Parathyroid adenoma (tissue), 2 donors: ENCODE results near the gene THSD4.

ENCODE experiments used
- H2AFZ ChIP-seq: fragments of 300-600 bp; sonication (generic); one replicate; pipeline ENCODE4 v1.7.0; 2017; ENCODE audit warnings: antibody characterized with exemption, mild to moderate bottlenecking
- H3K27ac ChIP-seq: fragments of 300-600 bp; sonication (generic); one replicate; pipeline ENCODE4 v1.7.0; 2017
- H3K27me3 ChIP-seq: fragments of 300-600 bp; sonication (generic); one replicate; pipeline ENCODE4 v1.7.0; 2017; ENCODE audit warnings: low read length; ENCODE audit not compliant: control insufficient read depth, insufficient read depth
- H3K36me3 ChIP-seq: fragments of 300-600 bp; sonication (generic); one replicate; pipeline ENCODE4 v1.7.0; 2017; ENCODE audit warnings: low read length; ENCODE audit not compliant: control insufficient read depth, insufficient read depth
- H3K4me1 ChIP-seq: fragments of 300-600 bp; sonication (generic); one replicate; pipeline ENCODE4 v1.7.0; 2017; ENCODE audit warnings: control low read depth
- H3K4me2 ChIP-seq: fragments of 300-600 bp; sonication (generic); one replicate; pipeline ENCODE4 v1.7.0; 2017; ENCODE audit warnings: low read length
- H3K4me3 ChIP-seq: fragments of 300-600 bp; sonication (generic); one replicate; pipeline ENCODE4 v1.7.0; 2017; ENCODE audit warnings: low read depth, low read length
- H3K79me2 ChIP-seq: fragments of 300-600 bp; sonication (generic); one replicate; pipeline ENCODE4 v1.7.0; 2017; ENCODE audit warnings: control low read depth
- H3K9ac ChIP-seq: fragments of 300-600 bp; sonication (generic); one replicate; pipeline ENCODE4 v1.7.0; 2017; ENCODE audit warnings: mild to moderate bottlenecking
- H3K9me3 ChIP-seq: fragments of 300-600 bp; sonication (generic); one replicate; pipeline ENCODE4 v1.7.0; 2017; ENCODE audit warnings: low read length; ENCODE audit not compliant: control insufficient read depth
- TF ChIP-seq, protein P1 (sequence below): fragments of 300-600 bp; sonication (generic); IDR thresholded peaks from one replicate; pipeline ENCODE4 v1.7.0; 2017; ENCODE audit warnings: antibody characterized with exemption, mild to moderate bottlenecking
- donor health status: primary hyperparathyroidism.

The THSD4 gene

DNA sequence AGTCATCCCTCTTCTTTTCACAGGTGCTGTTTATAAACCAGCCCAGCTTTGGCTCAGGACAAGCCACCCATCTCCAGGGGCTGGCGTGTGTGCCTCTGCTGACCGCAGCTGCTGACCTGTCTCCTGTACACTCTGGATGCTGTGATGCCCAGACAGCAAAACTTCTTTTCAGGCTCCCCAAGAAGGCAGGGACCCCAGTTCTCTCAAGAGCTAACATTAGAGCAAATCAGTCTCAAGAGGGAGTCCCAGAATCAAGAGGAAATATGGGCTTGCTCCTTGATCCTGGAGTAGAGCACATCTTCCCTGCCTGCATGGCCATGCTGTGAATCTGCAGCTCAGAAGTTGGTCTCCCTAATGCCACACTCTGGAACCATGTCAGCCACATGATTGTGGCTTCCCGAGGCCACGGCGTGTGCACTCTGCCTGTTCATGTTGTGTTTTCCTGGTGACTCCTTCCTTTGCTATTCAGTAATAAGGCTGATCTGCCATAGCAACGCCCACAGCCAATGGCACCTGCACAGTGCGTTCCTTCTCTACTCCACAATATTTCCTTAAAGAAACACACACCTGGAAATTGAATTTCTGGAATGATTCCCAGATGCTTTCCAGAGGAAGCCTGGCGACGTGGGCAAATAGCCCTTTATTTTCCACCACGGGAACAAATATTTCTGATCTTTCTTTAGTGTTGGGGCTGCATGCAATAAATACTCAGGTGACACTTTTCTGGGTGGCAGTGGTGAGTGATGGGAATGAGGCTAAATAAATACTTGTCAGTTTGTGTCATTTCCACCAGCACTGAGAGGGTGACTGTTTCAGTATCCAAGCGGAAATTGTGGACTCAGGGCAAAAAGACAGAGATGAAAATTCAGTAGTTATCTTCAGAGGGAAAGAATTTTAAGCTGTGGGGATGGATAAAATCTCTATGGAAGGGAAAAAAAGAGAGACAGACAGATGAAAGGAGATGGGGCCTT, 21.9 kb upstream of the THSD4 start:
- TF ChIP-seq, protein P1, sequence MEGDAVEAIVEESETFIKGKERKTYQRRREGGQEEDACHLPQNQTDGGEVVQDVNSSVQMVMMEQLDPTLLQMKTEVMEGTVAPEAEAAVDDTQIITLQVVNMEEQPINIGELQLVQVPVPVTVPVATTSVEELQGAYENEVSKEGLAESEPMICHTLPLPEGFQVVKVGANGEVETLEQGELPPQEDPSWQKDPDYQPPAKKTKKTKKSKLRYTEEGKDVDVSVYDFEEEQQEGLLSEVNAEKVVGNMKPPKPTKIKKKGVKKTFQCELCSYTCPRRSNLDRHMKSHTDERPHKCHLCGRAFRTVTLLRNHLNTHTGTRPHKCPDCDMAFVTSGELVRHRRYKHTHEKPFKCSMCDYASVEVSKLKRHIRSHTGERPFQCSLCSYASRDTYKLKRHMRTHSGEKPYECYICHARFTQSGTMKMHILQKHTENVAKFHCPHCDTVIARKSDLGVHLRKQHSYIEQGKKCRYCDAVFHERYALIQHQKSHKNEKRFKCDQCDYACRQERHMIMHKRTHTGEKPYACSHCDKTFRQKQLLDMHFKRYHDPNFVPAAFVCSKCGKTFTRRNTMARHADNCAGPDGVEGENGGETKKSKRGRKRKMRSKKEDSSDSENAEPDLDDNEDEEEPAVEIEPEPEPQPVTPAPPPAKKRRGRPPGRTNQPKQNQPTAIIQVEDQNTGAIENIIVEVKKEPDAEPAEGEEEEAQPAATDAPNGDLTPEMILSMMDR = no peak
- Histone ChIP-seq H3K36me3 (no peaks in the 10 kb centered on the region), H3K79me2 (no peaks in the 10 kb centered on the region), H3K4me2 (peak overlapping the region; percentile 47), H2AFZ (peak overlapping the region; percentile 46), H3K27ac (no peak overlapping the region), H3K4me3 (no peak overlapping the region), H3K9ac (no peak overlapping the region), H3K4me1 (no peaks in the 10 kb centered on the region), H3K9me3 (no peaks in the 10 kb centered on the region), H3K27me3 (no peaks in the 10 kb centered on the region)

DNA sequence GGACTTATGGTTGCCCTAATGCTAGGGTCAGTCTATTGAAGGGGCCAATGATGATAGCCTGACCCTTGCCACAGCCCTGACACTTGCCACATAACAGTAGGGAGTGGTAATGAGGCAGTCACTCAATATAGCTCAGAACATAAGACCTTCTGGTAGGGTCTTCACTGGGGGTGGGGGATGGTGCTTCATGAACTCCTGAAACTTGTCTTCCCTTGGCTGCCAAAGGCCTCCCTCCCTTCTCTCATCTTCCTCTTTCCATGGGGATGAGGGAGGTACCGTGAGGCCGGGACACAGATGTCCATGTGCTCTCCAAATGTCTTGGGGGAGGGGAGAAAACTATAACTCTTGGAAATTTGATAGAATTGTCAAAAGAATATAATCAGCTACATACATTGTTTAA, 21.1 kb upstream of the THSD4 start:
- Histone ChIP-seq H2AFZ (no peak overlapping the region), H3K4me1 (no peaks in the 10 kb centered on the region), H3K4me2 (no peak overlapping the region), H3K27me3 (no peaks in the 10 kb centered on the region), H3K79me2 (no peaks in the 10 kb centered on the region), H3K4me3 (no peak overlapping the region), H3K9me3 (no peaks in the 10 kb centered on the region), H3K9ac (no peak overlapping the region), H3K27ac (no peak overlapping the region), H3K36me3 (no peaks in the 10 kb centered on the region)
- TF ChIP-seq, protein P1 = no peak

DNA sequence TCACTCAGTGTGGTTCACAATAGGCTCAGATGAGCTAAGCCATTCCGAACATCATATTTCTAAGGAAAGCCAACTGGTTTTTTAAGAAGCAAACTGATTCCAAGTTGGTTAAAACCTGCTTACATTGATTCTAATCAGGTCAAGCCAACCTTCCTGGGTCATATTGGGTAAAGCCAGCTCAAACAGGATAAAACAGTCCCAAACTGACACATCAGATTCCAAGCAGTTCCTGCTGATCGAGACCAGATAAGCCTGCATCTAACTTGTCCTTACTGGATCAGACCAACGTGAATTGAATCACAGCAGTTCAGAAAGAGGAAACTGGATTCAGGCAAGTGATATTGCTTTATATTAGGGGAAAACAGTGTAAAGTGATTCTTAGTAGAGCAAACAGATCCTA, 18.6 kb upstream of the THSD4 start:
- Histone ChIP-seq H3K9ac (no peak overlapping the region), H3K4me3 (no peak overlapping the region), H3K36me3 (no peaks in the 10 kb centered on the region), H3K4me1 (no peaks in the 10 kb centered on the region), H3K27ac (no peak overlapping the region), H3K79me2 (no peaks in the 10 kb centered on the region), H3K27me3 (no peaks in the 10 kb centered on the region), H2AFZ (no peak overlapping the region), H3K4me2 (no peak overlapping the region), H3K9me3 (no peaks in the 10 kb centered on the region)
- TF ChIP-seq, protein P1 = no peak

DNA sequence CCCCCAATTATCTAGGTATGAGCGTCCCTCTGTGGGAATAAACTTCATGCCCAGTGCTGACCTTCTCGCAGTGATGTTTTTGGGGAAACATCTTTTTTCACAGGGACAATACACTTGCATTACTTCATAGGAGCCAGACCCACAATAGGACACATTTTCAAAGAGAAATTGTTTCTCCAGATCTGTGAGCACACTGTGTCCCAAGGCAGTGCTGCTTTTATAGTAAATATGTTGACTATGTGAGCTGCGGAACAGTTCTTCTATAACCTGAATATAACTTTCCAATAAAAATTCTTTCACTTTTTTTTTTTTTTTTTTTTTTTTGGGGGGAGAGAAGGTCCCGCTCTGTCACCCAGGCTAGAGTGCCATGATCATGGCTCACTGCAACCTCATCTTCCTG, 17.4 kb upstream of the THSD4 start:
- no peaks in the 10 kb centered on the region for H3K9me3 ChIP-seq

More for the DNA sequence above, 17.4 kb upstream of the THSD4 start:
- H3K4me2 ChIP-seq = no peak overlapping the region
- no peak overlapping the region for H3K9ac ChIP-seq
- H3K4me1 ChIP-seq = no peaks in the 10 kb centered on the region
- no peak overlapping the region for H2AFZ ChIP-seq
- TF ChIP-seq, protein P1 = no peak
- no peaks in the 10 kb centered on the region for H3K36me3 ChIP-seq
- H3K79me2 ChIP-seq = no peaks in the 10 kb centered on the region
- no peak overlapping the region for H3K4me3 ChIP-seq
- no peaks in the 10 kb centered on the region for H3K27me3 ChIP-seq
- H3K27ac ChIP-seq = no peak overlapping the region
